IPS-NIHi7 (cell line): ENCODE measurements around the gene CSNK2A2.

ENCODE experiments used
- DNase-seq: peaks from one replicate; pipeline ENCODE4 v3.0.0; 2012; ENCODE audit warnings: mixed read lengths; ENCODE audit errors: extremely low spot score

CSNK2A2 gene

GRCh38 chr16:58198803-58199411 lies 1.0 kb upstream of the CSNK2A2 start:
- no peak for DNase-seq

- peak; percentile 35 for DNase-seq
Measured at GRCh38 chr16:58197314-58198012, 443 bp downstream of the CSNK2A2 start.

- no peak for DNase-seq
Measured at GRCh38 chr16:58196898-58197313, 1.0 kb downstream of the CSNK2A2 start.

GRCh38 chr16:58195771-58196170 lies 2.1 kb downstream of the CSNK2A2 start:
- DNase-seq = no peak

- no peak for DNase-seq
Measured at GRCh38 chr16:58195344-58195743, 2.6 kb downstream of the CSNK2A2 start.

GRCh38 chr16:58194790-58195189 lies 3.1 kb downstream of the CSNK2A2 start:
- no peak for DNase-seq

GRCh38 chr16:58187665-58188421 lies 10.1 kb downstream of the CSNK2A2 start:
- no peak for DNase-seq

- no peak for DNase-seq
Measured at GRCh38 chr16:58187092-58187491, 10.8 kb downstream of the CSNK2A2 start.

- no peak for DNase-seq
Measured at GRCh38 chr16:58186176-58186944, 11.5 kb downstream of the CSNK2A2 start.

GRCh38 chr16:58177353-58177710 lies 20.6 kb downstream of the CSNK2A2 start:
- DNase-seq = no peak

GRCh38 chr16:58176608-58177352 lies 21.1 kb downstream of the CSNK2A2 start:
- no peak for DNase-seq

- no peak for DNase-seq
Measured at GRCh38 chr16:58170223-58170622, 27.7 kb downstream of the CSNK2A2 start.

GRCh38 chr16:58160855-58161254 lies 37.1 kb downstream of the CSNK2A2 start:
- no peak for DNase-seq

GRCh38 chr16:58158725-58159124 lies 39.2 kb downstream of the CSNK2A2 start:
- no peak for DNase-seq

- DNase-seq = no peak
Measured at GRCh38 chr16:58157951-58158540, 39.9 kb downstream of the CSNK2A2 start.

- no peak for DNase-seq
Measured at GRCh38 chr16:58157239-58157638, 40.7 kb downstream of the CSNK2A2 start.

GRCh38 chr16:58155839-58156238 lies 42.1 kb downstream of the CSNK2A2 start:
- DNase-seq = no peak

- no peak for DNase-seq
Measured at GRCh38 chr16:58154345-58154744, 43.6 kb downstream of the CSNK2A2 start.

GRCh38 chr16:58152246-58152868 lies 45.5 kb downstream of the CSNK2A2 start:
- no peak for DNase-seq

- DNase-seq = no peak
Measured at GRCh38 chr16:58148526-58148925, 49.4 kb downstream of the CSNK2A2 start.

- DNase-seq = no peak
Measured at GRCh38 chr16:58148099-58148498, 49.8 kb downstream of the CSNK2A2 start.
